ENCODE data around the gene GBX1. TPM values are rescaled to one million over a fixed set of nuclear protein-coding genes. Genes with fewer than 3 reads are reported as not detected.

The GBX1 gene
- polyA plus RNA-seq, 2 of the 4 experiments (the other 2 are of a cell fraction), result not detected

DNA sequence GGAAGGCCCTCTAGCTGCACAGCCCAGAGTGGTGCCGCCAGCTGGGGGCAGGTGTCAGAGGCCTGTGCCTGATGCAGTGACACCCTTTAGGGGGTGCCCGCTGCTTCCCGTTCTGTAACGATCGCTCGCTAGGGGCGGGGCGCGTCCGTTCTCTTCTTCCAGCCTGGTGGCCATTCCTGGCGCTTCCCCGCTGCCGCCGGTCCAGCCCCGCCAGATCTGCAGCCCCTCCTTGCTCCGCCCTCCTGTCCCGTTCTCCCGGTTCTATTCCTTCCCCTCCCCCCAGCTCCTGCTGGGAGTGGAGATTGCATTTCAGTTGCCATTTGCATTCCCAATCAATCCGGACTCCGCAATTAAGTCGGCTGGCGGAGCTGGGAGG, 42.0 kb downstream of the GBX1 start:
- 96% methylated on average over 22 of the region's 22 CpGs for WGBS (ENCODE audit: missing lambda C conversion rate)
- Histone ChIP-seq H3K4me1 (no peaks in the 10 kb centered on the region), H3K27ac (no peak overlapping the region), H3K4me3 (no peak overlapping the region), H3K9me3 (no peaks in the 10 kb centered on the region), H3K4me2 (no peak overlapping the region)
- ChIA-PET CTCF (interaction anchor here (0.7 to 5.0 kb wide), 9 partner anchors 12 to 178 kb away, joined by 3 to 63 read pairs (median 3); partner anchors contain the start of gene GBX1), POLR2A (no interaction called here)
- ATAC-seq, result no peak
- no peak for FAIRE-seq
- DNase-seq (ENCODE audit: low read depth in 1 of 2, low spot score in 1 of 2), result no peak
- TF ChIP-seq, protein P1, sequence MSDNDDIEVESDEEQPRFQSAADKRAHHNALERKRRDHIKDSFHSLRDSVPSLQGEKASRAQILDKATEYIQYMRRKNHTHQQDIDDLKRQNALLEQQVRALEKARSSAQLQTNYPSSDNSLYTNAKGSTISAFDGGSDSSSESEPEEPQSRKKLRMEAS (IDR thresholded peaks at IDR 0.05), result no peak
- TF ChIP-seq HOXA7 (CRISPR knock-in tag; IDR thresholded peaks at IDR 0.05), result no peak
- TF ChIP-seq, protein P2, sequence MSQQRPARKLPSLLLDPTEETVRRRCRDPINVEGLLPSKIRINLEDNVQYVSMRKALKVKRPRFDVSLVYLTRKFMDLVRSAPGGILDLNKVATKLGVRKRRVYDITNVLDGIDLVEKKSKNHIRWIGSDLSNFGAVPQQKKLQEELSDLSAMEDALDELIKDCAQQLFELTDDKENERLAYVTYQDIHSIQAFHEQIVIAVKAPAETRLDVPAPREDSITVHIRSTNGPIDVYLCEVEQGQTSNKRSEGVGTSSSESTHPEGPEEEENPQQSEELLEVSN (IDR thresholded peaks at IDR 0.05; ENCODE audit: borderline replicate concordance, low read depth), result no peak
- no peak for TF ChIP-seq TFCP2L1 (CRISPR knock-in tag; IDR thresholded peaks at IDR 0.05)
- TF ChIP-seq, protein P3, sequence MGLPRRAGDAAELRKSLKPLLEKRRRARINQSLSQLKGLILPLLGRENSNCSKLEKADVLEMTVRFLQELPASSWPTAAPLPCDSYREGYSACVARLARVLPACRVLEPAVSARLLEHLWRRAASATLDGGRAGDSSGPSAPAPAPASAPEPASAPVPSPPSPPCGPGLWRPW (IDR thresholded peaks at IDR 0.05), result no peak

DNA sequence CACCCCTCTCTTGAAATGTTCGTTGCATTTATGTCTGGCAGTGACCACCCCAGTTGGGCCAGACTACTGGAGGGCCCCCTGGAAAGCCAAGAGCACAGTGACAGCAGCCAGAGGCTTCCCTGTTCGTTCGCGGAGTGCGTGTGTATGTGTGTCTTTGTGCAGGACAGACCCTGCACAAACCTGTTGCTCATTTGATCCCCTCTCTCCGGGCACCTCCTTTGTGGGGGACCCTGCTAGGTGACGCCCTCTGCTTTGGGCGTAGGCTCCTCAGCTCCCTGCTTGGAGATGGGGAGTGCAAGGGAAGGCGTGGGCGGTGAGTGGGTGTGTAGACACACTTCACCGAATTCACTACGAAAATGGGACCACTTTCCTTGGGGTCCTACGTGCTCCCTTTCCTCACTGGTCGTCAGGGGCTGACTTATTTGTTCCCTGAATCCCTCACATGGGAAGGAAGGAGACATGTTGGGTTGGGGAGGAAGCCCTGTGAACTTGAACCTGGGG, 42.5 kb downstream of the GBX1 start:
- DNase-seq (ENCODE audit: low read depth in 1 of 2, low spot score in 1 of 2) (no peak), FAIRE-seq (no peak), ATAC-seq (no peak)
- H3K4me1 ChIP-seq, result no peaks in the 10 kb centered on the region
- ChIA-PET POLR2A (no interaction called here), CTCF (interaction anchor here (0.6 to 5.0 kb wide), 33 partner anchors 10 to 388 kb away, joined by 3 to 63 read pairs (median 7); partner anchors contain the start of gene GBX1)
- H3K27ac ChIP-seq, result no peak overlapping the region
- 89% methylated on average over 14 of the region's 14 CpGs for WGBS (ENCODE audit: missing lambda C conversion rate)
- TF ChIP-seq RAD21 (conservative IDR thresholded peaks at IDR 0.05 in 1 of 2, IDR thresholded peaks at IDR 0.05 in 1 of 2) (no peak), CHD2 (IDR thresholded peaks at IDR 0.05; ENCODE audit: low read length, partially characterized antibody) (no peak), RCOR1 (IDR thresholded peaks at IDR 0.05; ENCODE audit: low read depth, low read length) (no peak), HOXA7 (CRISPR knock-in tag; IDR thresholded peaks at IDR 0.05) (no peak), SREBF2 (IDR thresholded peaks at IDR 0.05) (no peak)
- TF ChIP-seq, protein P4, sequence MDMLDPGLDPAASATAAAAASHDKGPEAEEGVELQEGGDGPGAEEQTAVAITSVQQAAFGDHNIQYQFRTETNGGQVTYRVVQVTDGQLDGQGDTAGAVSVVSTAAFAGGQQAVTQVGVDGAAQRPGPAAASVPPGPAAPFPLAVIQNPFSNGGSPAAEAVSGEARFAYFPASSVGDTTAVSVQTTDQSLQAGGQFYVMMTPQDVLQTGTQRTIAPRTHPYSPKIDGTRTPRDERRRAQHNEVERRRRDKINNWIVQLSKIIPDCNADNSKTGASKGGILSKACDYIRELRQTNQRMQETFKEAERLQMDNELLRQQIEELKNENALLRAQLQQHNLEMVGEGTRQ (IDR thresholded peaks at IDR 0.05), result no peak
- H3K4me3 ChIP-seq, result no peak overlapping the region
- H3K9me3 ChIP-seq, result no peaks in the 10 kb centered on the region
- no peak overlapping the region for H3K4me2 ChIP-seq

DNA sequence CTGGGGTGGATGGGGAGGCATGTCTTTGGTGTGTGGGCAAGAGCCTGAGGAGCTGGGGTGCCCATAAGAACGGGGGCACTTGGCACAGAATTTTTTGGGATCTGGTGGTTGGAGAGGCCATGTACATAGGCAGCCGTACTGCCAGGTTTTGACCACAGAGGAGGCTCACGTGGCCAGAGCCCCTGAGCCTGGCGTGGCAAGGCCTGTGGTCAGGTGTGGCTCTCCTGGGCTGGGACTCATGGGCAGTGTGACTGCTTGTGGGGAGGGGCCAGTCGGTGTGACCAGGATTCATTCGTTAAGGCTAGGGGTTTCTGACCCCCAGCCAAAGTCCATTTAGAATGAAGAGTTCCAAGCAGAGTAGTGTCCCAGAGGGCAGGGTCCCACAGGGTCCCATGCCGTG, 43.0 kb downstream of the GBX1 start:
- Histone ChIP-seq H3K27ac (no peak overlapping the region), H3K9me3 (no peaks in the 10 kb centered on the region), H3K4me1 (no peaks in the 10 kb centered on the region), H3K4me2 (no peak overlapping the region), H3K4me3 (no peak overlapping the region)
- no peak for FAIRE-seq
- ATAC-seq, result no peak
- 73% methylated on average over 7 of the region's 7 CpGs for whole genome bisulfite sequencing (ENCODE audit: missing lambda C conversion rate)
- CTCF ChIA-PET, result interaction anchor here (0.6 to 5.0 kb wide), 48 partner anchors 8 to 389 kb away, joined by 3 to 63 read pairs (median 6); partner anchors contain the start of genes ABCB8, CHPF2, GBX1 and TMUB1
- POLR2A ChIA-PET, result interaction anchor here (1.0 kb wide), 1 partner anchor 108 kb away, joined by 3 read pairs; the partner anchor contains the start of gene CHPF2
- DNase-seq (ENCODE audit: low read depth in 1 of 2, low spot score in 1 of 2), result no peak
- TF ChIP-seq, protein P5, sequence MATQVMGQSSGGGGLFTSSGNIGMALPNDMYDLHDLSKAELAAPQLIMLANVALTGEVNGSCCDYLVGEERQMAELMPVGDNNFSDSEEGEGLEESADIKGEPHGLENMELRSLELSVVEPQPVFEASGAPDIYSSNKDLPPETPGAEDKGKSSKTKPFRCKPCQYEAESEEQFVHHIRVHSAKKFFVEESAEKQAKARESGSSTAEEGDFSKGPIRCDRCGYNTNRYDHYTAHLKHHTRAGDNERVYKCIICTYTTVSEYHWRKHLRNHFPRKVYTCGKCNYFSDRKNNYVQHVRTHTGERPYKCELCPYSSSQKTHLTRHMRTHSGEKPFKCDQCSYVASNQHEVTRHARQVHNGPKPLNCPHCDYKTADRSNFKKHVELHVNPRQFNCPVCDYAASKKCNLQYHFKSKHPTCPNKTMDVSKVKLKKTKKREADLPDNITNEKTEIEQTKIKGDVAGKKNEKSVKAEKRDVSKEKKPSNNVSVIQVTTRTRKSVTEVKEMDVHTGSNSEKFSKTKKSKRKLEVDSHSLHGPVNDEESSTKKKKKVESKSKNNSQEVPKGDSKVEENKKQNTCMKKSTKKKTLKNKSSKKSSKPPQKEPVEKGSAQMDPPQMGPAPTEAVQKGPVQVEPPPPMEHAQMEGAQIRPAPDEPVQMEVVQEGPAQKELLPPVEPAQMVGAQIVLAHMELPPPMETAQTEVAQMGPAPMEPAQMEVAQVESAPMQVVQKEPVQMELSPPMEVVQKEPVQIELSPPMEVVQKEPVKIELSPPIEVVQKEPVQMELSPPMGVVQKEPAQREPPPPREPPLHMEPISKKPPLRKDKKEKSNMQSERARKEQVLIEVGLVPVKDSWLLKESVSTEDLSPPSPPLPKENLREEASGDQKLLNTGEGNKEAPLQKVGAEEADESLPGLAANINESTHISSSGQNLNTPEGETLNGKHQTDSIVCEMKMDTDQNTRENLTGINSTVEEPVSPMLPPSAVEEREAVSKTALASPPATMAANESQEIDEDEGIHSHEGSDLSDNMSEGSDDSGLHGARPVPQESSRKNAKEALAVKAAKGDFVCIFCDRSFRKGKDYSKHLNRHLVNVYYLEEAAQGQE (IDR thresholded peaks at IDR 0.05), result no peak
- TF ChIP-seq, protein P2 (IDR thresholded peaks at IDR 0.05; ENCODE audit: borderline replicate concordance, low read depth), result no peak
- TF ChIP-seq HEYL (CRISPR knock-in tag; IDR thresholded peaks at IDR 0.05), result no peak
- TF ChIP-seq KDM5A (IDR thresholded peaks at IDR 0.05), result no peak
- TF ChIP-seq BHLHE40 (IDR thresholded peaks at IDR 0.05; ENCODE audit: low read depth, low read length), result no peak
- no peak for TF ChIP-seq CHD2 (IDR thresholded peaks at IDR 0.05; ENCODE audit: low read length, partially characterized antibody)
- no peak for TF ChIP-seq RAD21 (conservative IDR thresholded peaks at IDR 0.05 in 1 of 2, IDR thresholded peaks at IDR 0.05 in 1 of 2)
- no peak for TF ChIP-seq RFX5 (IDR thresholded peaks at IDR 0.05)
- no peak for TF ChIP-seq JUNB (IDR thresholded peaks at IDR 0.05)
- TF ChIP-seq CEBPB (IDR thresholded peaks at IDR 0.05), result no peak
- TF ChIP-seq SREBF2 (IDR thresholded peaks at IDR 0.05), result no peak
- TF ChIP-seq, protein P6, sequence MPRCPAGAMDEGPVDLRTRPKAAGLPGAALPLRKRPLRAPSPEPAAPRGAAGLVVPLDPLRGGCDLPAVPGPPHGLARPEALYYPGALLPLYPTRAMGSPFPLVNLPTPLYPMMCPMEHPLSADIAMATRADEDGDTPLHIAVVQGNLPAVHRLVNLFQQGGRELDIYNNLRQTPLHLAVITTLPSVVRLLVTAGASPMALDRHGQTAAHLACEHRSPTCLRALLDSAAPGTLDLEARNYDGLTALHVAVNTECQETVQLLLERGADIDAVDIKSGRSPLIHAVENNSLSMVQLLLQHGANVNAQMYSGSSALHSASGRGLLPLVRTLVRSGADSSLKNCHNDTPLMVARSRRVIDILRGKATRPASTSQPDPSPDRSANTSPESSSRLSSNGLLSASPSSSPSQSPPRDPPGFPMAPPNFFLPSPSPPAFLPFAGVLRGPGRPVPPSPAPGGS (IDR thresholded peaks at IDR 0.05), result no peak
- TF ChIP-seq, protein P7, sequence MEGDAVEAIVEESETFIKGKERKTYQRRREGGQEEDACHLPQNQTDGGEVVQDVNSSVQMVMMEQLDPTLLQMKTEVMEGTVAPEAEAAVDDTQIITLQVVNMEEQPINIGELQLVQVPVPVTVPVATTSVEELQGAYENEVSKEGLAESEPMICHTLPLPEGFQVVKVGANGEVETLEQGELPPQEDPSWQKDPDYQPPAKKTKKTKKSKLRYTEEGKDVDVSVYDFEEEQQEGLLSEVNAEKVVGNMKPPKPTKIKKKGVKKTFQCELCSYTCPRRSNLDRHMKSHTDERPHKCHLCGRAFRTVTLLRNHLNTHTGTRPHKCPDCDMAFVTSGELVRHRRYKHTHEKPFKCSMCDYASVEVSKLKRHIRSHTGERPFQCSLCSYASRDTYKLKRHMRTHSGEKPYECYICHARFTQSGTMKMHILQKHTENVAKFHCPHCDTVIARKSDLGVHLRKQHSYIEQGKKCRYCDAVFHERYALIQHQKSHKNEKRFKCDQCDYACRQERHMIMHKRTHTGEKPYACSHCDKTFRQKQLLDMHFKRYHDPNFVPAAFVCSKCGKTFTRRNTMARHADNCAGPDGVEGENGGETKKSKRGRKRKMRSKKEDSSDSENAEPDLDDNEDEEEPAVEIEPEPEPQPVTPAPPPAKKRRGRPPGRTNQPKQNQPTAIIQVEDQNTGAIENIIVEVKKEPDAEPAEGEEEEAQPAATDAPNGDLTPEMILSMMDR (IDR thresholded peaks at IDR 0.05), result no peak
- TF ChIP-seq CBX8 (IDR thresholded peaks at IDR 0.05), result no peak
- TF ChIP-seq EHMT2 (IDR thresholded peaks at IDR 0.05; ENCODE audit: low read depth), result no peak
- TF ChIP-seq, protein P8, sequence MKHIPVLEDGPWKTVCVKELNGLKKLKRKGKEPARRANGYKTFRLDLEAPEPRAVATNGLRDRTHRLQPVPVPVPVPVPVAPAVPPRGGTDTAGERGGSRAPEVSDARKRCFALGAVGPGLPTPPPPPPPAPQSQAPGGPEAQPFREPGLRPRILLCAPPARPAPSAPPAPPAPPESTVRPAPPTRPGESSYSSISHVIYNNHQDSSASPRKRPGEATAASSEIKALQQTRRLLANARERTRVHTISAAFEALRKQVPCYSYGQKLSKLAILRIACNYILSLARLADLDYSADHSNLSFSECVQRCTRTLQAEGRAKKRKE (CRISPR knock-in tag; IDR thresholded peaks at IDR 0.05; ENCODE audit: low read depth), result no peak
